ENCODE results near the gene CCDC15.

Gene CCDC15

GRCh38 chr11:125079878-125080530 lies 126.0 kb downstream of the CCDC15 start:
- Histone ChIP-seq H3K4me2 (ENCODE audit: low read depth, low read length, poor library complexity, severe bottlenecking) (no peak overlapping the region), H3K9me2 (replicated peaks; ENCODE audit: low read depth, low read length) (no peaks in the 10 kb centered on the region), H3K4me3 (ENCODE audit: low read length, poor library complexity, severe bottlenecking) (no peak overlapping the region), H3K27me3 (ENCODE audit: insufficient read depth, low read length, poor library complexity, severe bottlenecking) (no peaks in the 10 kb centered on the region), H3K4me1 (ENCODE audit: insufficient read depth, low read length, poor library complexity, severe bottlenecking) (no peaks in the 10 kb centered on the region), H3F3A (ENCODE audit: low read depth) (no peaks in the 10 kb centered on the region), H4K20me1 (ENCODE audit: insufficient read depth, low read length, poor library complexity, severe bottlenecking) (no peaks in the 10 kb centered on the region), H3K9ac (ENCODE audit: low read depth, low read length, poor library complexity, severe bottlenecking) (no peak overlapping the region), H3K79me2 (ENCODE audit: insufficient read depth, low read length) (no peaks in the 10 kb centered on the region), H3K9me3 (ENCODE audit: insufficient read depth, low read depth, low read length) (no peaks in the 10 kb centered on the region), H2AFZ (ENCODE audit: low read length) (no peak overlapping the region), H3K36me3 (ENCODE audit: insufficient read depth, low read length) (no peaks in the 10 kb centered on the region)
- no peak for TF ChIP-seq CTCF (conservative IDR thresholded peaks at IDR 0.05; ENCODE audit: low read length)
- no peak for TF ChIP-seq EZH2phosphoT487 (IDR thresholded peaks at IDR 0.05; ENCODE audit: borderline replicate concordance)

DNA sequence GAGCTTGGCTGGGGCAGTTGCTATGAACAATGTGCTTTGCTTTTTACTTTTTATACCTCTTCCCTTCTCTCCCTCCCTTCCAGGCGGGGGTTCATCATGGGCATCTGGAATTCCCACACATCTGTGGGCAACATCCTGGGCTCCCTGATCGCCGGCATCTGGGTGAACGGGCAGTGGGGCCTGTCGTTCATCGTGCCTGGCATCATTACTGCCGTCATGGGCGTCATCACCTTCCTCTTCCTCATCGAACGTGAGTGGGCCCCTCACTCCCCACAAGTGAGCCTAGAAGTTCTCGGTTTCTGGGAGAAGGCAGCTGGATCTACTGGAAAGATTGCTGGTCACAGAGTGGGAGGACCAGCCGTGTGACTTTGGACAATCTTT lies 126.5 kb downstream of the CCDC15 start:
- TF ChIP-seq EZH2phosphoT487 (IDR thresholded peaks at IDR 0.05; ENCODE audit: borderline replicate concordance) (no peak), CTCF (conservative IDR thresholded peaks at IDR 0.05; ENCODE audit: low read length) (no peak)
- Histone ChIP-seq H3K27me3 (ENCODE audit: insufficient read depth, low read length, poor library complexity, severe bottlenecking) (no peaks in the 10 kb centered on the region), H3K4me1 (ENCODE audit: insufficient read depth, low read length, poor library complexity, severe bottlenecking) (no peaks in the 10 kb centered on the region), H3F3A (ENCODE audit: low read depth) (no peaks in the 10 kb centered on the region), H3K4me3 (ENCODE audit: low read length, poor library complexity, severe bottlenecking) (no peak overlapping the region), H3K79me2 (ENCODE audit: insufficient read depth, low read length) (no peaks in the 10 kb centered on the region), H3K36me3 (ENCODE audit: insufficient read depth, low read length) (no peaks in the 10 kb centered on the region), H2AFZ (ENCODE audit: low read length) (no peak overlapping the region), H4K20me1 (ENCODE audit: insufficient read depth, low read length, poor library complexity, severe bottlenecking) (no peaks in the 10 kb centered on the region), H3K9me2 (replicated peaks; ENCODE audit: low read depth, low read length) (no peaks in the 10 kb centered on the region), H3K9ac (ENCODE audit: low read depth, low read length, poor library complexity, severe bottlenecking) (no peak overlapping the region), H3K4me2 (ENCODE audit: low read depth, low read length, poor library complexity, severe bottlenecking) (no peak overlapping the region), H3K9me3 (ENCODE audit: insufficient read depth, low read depth, low read length) (no peaks in the 10 kb centered on the region)

GRCh38 chr11:125081098-125081798 lies 127.2 kb downstream of the CCDC15 start:
- no peaks in the 10 kb centered on the region for H4K20me1 ChIP-seq (ENCODE audit: insufficient read depth, low read length, poor library complexity, severe bottlenecking)
- H3F3A ChIP-seq (ENCODE audit: low read depth), result no peaks in the 10 kb centered on the region
- H2AFZ ChIP-seq (ENCODE audit: low read length), result no peak overlapping the region
- H3K9me2 ChIP-seq (replicated peaks; ENCODE audit: low read depth, low read length), result no peaks in the 10 kb centered on the region
- H3K4me1 ChIP-seq (ENCODE audit: insufficient read depth, low read length, poor library complexity, severe bottlenecking), result no peaks in the 10 kb centered on the region
- H3K79me2 ChIP-seq (ENCODE audit: insufficient read depth, low read length), result no peaks in the 10 kb centered on the region
- H3K4me3 ChIP-seq (ENCODE audit: low read length, poor library complexity, severe bottlenecking), result no peak overlapping the region
- no peaks in the 10 kb centered on the region for H3K9me3 ChIP-seq (ENCODE audit: insufficient read depth, low read depth, low read length)
- no peak overlapping the region for H3K4me2 ChIP-seq (ENCODE audit: low read depth, low read length, poor library complexity, severe bottlenecking)
- no peaks in the 10 kb centered on the region for H3K36me3 ChIP-seq (ENCODE audit: insufficient read depth, low read length)
- H3K9ac ChIP-seq (ENCODE audit: low read depth, low read length, poor library complexity, severe bottlenecking), result no peak overlapping the region
- TF ChIP-seq CTCF (conservative IDR thresholded peaks at IDR 0.05; ENCODE audit: low read length) (no peak), EZH2phosphoT487 (IDR thresholded peaks at IDR 0.05; ENCODE audit: borderline replicate concordance) (no peak)
- no peaks in the 10 kb centered on the region for H3K27me3 ChIP-seq (ENCODE audit: insufficient read depth, low read length, poor library complexity, severe bottlenecking)

All from Loucy (cell line).